ENCODE results near the gene C1QTNF6. TPM values are rescaled to one million over a fixed set of nuclear protein-coding genes. Genes with fewer than 3 reads are reported as not detected.

The C1QTNF6 gene
- total and polyA plus RNA-seq, 10 of the 15 experiments (the other 5 are each of a cell fraction or from before 2014, with no cell fraction given) = 0.16 to 4.1 (median 1.3) TPM

GRCh38 chr22:37230673-37231405 is 42.8 kb upstream of the C1QTNF6 start (continued):
- TF ChIP-seq FOXM1 (IDR thresholded peaks at IDR 0.05; ENCODE audit: low read depth, low read length) = no peak

GRCh38 chr22:37229805-37230672 is 42.0 kb upstream of the C1QTNF6 start:
- ChIA-PET POLR2A (interaction anchor here (1.1 to 5.8 kb wide), 10 partner anchors 11 to 84 kb away, joined by 3 to 140 read pairs (median 6); partner anchors contain the start of gene RAC2), RAD21 (ENCODE audit: unreplicated experiment) (interaction anchor here (0.8 to 4.6 kb wide), 10 partner anchors 10 to 67 kb away, joined by 3 to 99 read pairs (median 12); partner anchors contain the start of gene RAC2), SMC1A (ENCODE audit: uncharacterized antibody, unreplicated experiment) (interaction anchor here (0.6 to 6.5 kb wide), 13 partner anchors 8 to 845 kb away, joined by 3 to 109 read pairs (median 4); partner anchors contain the start of gene RAC2), CTCF (interaction anchor here (0.7 to 5.3 kb wide), 12 partner anchors 10 to 397 kb away, joined by 3 to 84 read pairs (median 11); partner anchors contain the start of gene RAC2)
- no peak overlapping the region for H2AFZ ChIP-seq (ENCODE audit: control insufficient read depth, low read depth, low read length)
- intact Hi-C loops (cut with micrococcal nuclease; ENCODE audit: unreplicated experiment) (loop anchor here (1.0 kb wide), 1 partner anchor 11 kb away; no protein-coding TSS in a partner anchor), in situ Hi-C loops (cut with MboI) (no loop called here)
- peak; percentile 60 for DNase-seq (ENCODE audit: low read depth, low spot score)
- BruUV-seq (replicated peaks) = no TSS peak
- no peaks in the 10 kb centered on the region for H3K27me3 ChIP-seq (replicated peaks in 1 of 2; ENCODE audit: control insufficient read depth in 2 of 2, insufficient read depth in 2 of 2, low read length in 1 of 2)
- H3K4me2 ChIP-seq (ENCODE audit: control insufficient read depth, insufficient read depth) = peak overlapping the region; percentile 83
- H3K9ac ChIP-seq (ENCODE audit: control insufficient read depth, insufficient read depth, low read length) = peak overlapping the region; percentile 93
- 0% methylated on average over 8 of the region's 8 CpGs for WGBS (ENCODE audit: insufficient coverage, insufficient replicate concordance, low lambda C conversion rate, missing lambda C conversion rate)
- peak overlapping the region; percentile 100 for H3K27ac ChIP-seq (ENCODE audit: control insufficient read depth, insufficient read depth)
- FAIRE-seq = no peak
- ATAC-seq = peak; percentile 88
- H3K79me2 ChIP-seq (ENCODE audit: control insufficient read depth, insufficient read depth, low read length) = peaks cover 40% of the 10 kb centered on the region
- H3K9me3 ChIP-seq (replicated peaks; ENCODE audit: control insufficient read depth, insufficient read depth, low read length) = no peaks in the 10 kb centered on the region
- H3K36me3 ChIP-seq (ENCODE audit: control insufficient read depth in 2 of 2, insufficient read depth in 2 of 2, low read length in 1 of 2) = peaks cover 32 to 63% of the 10 kb centered on the region in 2 experiments
- H4K20me1 ChIP-seq (ENCODE audit: control insufficient read depth, insufficient read depth) = peaks cover 3% of the 10 kb centered on the region; the same call in 1 of the 2 replicates
- peak overlapping the region; percentile 60; the same call in 1 of the 2 replicates for H3K4me3 ChIP-seq
- peaks cover 70% of the 10 kb centered on the region for H3K4me1 ChIP-seq (ENCODE audit: control insufficient read depth, insufficient read depth, low read length)
- TF ChIP-seq MEF2B (IDR thresholded peaks at IDR 0.05; ENCODE audit: partially characterized antibody, poor library complexity, severe bottlenecking) = peak; percentile 86
- TF ChIP-seq PAX5 (IDR thresholded peaks at IDR 0.05; ENCODE audit: borderline replicate concordance, low read depth, low read length) = no peak
- peak; percentile 19; the same call in 1 of the 2 replicates for TF ChIP-seq MTA2 (IDR thresholded peaks at IDR 0.05; ENCODE audit: low read depth)
- TF ChIP-seq CBX3 (IDR thresholded peaks at IDR 0.05; ENCODE audit: borderline replicate concordance, low read depth) = no peak
- TF ChIP-seq TCF12 (IDR thresholded peaks at IDR 0.05; ENCODE audit: low read depth, low read length) = 0 out of 2 replicates have a peak, but pooled peaks have one; percentile 31
- no peak; the same call in 1 of the 2 replicates for TF ChIP-seq STAT1 (conservative IDR thresholded peaks at IDR 0.05)
- no peak for TF ChIP-seq BCL11A (IDR thresholded peaks at IDR 0.05; ENCODE audit: low read depth, low read length)
- TF ChIP-seq JUND (IDR thresholded peaks at IDR 0.05; ENCODE audit: low read depth, low read length) = no peak
- no peak for TF ChIP-seq GABPA (IDR thresholded peaks at IDR 0.05; ENCODE audit: low read depth)
- 0 out of 2 replicates have a peak, but pooled peaks have one; percentile 24 for TF ChIP-seq MXI1 (IDR thresholded peaks at IDR 0.05; ENCODE audit: low read depth, low read length)
- peak; percentile 76; the same call in 1 of the 2 replicates for TF ChIP-seq PAX8 (IDR thresholded peaks at IDR 0.05)
- peak; percentile 51; the same call in 1 of the 2 replicates for TF ChIP-seq ELK1 (IDR thresholded peaks at IDR 0.05; ENCODE audit: low read depth, low read length)
- TF ChIP-seq HCFC1 (IDR thresholded peaks at IDR 0.05; ENCODE audit: low read length) = no peak; the same call in 1 of the 2 replicates
- TF ChIP-seq WRNIP1 (IDR thresholded peaks at IDR 0.05; ENCODE audit: borderline replicate concordance, low read depth, low read length) = no peak

Measured in GM12878 (cell line).